ENCODE measurements around the gene ANGEL2.
"Not testable (repeated sequence)": the region's sequence is repeated elsewhere in the genome, so short reads cannot be mapped to it uniquely, and the experiment has no call there.

ANGEL2 gene

GRCh38 chr1:213020016-213020415 lies 4.3 kb upstream of the ANGEL2 start:
- H3K27ac ChIP-seq, result no peak overlapping the region
- no peak for DNase-seq (ENCODE audit: low read depth, low spot score)

GRCh38 chr1:213019450-213019849 lies 3.8 kb upstream of the ANGEL2 start:
- H3K27ac ChIP-seq, result no peak overlapping the region
- DNase-seq (ENCODE audit: low read depth, low spot score), result no peak

- no peak for DNase-seq (ENCODE audit: low read depth, low spot score)
- H3K27ac ChIP-seq, result no peak overlapping the region
These were observed 2.0 kb upstream of the ANGEL2 start for GRCh38 chr1:213017447-213018273.

- DNase-seq (ENCODE audit: low read depth, low spot score), result no peak
- peak overlapping the region; percentile 76 for H3K27ac ChIP-seq
These were observed 1.0 kb downstream of the ANGEL2 start for GRCh38 chr1:213014642-213015041.

DNA sequence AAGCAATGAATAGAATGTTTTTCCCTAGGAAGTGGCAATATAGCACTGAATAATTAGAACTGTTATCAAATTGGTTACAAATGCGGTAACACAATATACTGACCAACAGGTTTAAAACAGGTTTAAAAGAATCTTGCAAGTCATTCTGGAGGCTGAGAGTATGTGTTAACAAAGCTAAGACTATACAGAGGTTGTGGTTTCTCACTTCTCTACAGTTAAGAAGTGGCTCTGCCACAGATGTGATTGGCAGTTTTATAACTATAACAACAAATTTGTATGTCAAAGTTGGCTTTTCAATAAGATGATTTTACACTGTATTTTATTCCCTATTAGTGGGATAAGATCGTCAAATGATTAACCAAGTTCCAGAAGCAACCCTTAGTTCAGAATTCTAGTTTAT lies 7.1 kb downstream of the ANGEL2 start:
- H3K27ac ChIP-seq, result no peak overlapping the region
- no peak for DNase-seq (ENCODE audit: low read depth, low spot score)

DNA sequence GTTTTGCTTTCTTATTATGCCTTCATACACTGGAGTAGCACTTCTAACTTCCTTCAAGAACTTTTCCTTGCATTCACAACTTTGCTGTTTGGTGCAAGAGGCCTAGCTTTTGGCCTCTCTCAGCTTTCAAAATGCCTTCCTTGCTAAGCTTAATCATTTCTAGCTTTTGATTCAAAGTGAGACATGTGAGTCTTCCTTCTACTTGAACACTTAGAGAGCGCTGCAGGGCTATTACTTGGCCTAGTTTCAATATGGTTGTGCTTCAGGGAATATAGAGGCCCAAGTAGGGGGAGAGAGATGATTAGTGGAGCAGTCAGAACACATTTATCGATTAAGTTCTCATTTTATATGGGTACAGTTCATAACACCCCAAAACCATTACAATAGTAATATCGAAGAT lies 12.4 kb downstream of the ANGEL2 start:
- H3K27ac ChIP-seq, result no peak overlapping the region
- DNase-seq (ENCODE audit: low read depth, low spot score), result no peak

- no peak for DNase-seq (ENCODE audit: low read depth, low spot score)
- H3K27ac ChIP-seq, result no peak overlapping the region
These were observed 20.7 kb downstream of the ANGEL2 start for GRCh38 chr1:212994926-212995325.

GRCh38 chr1:212993960-212994359 lies 21.7 kb downstream of the ANGEL2 start:
- H3K27ac ChIP-seq; DNase-seq (ENCODE audit: low read depth, low spot score): not testable (repeated sequence)

DNA sequence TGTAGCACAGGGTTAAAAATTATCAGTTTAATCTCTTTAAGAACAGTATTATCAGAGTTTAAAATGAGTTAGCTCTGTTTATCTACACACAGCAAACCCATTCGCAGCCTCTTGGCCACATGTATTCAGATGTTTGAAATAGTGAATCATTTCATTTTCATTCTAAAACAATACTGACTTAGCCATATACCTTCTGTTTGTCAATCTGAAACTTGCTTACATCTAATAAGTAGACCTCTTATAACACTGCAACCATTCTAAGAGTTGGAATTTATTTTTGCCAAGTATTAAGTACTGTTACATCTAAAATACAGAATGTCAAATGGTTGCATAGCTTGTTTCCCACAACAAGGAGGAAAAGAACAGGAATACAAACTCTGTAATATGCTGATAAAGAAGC lies 25.4 kb downstream of the ANGEL2 start:
- H3K27ac ChIP-seq, result no peak overlapping the region
- no peak for DNase-seq (ENCODE audit: low read depth, low spot score)

DNA sequence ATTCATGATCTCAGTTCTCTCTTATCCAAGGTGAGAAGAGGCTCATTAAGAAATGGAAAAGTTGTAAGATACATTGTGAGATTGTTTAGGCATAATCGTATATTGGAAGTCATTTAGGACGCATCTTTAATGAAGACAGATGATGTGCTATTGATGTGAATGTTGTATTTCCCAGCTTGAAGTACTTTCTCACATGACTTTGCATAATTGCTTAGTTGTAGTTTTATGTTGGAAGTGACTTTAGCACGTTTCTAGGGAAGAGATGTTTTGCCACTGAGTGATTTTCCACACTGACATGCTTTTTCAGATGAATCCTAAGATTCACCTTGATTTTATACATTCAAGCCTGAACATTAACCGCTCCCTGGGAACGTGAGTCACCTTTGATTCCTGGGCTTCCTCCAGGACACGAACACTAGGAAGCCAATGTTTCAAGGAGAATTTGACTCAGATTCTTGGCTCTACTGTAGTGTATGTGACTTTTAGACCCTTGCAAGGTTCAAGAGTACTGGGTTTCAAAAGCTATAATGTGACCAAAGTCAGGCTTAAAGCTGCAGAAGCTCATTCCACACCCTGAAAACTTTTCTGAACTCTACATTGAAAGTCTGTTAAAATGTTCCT lies 27.9 kb downstream of the ANGEL2 start:
- peak; percentile 3 for DNase-seq (ENCODE audit: low read depth, low spot score)
- H3K27ac ChIP-seq, result no peak overlapping the region

DNA sequence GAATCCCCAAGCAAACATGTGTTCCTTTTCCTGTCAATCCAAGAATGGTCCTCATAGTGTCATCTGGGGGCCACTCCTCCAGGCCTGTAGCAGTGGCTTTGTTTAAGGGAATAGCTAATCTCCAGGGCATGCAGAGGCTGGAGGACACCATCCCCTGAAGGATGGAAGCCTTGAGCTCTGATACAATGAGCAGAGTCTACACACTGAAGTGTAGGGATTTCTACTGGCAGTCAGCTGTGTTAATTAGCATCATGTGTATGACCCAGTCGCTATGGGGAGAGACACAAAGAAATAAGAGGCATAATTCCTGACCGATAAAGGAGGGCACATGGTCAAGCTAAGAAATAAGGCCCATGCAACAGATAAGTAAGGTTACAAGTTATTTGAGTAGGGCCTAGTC lies 29.1 kb downstream of the ANGEL2 start:
- DNase-seq (ENCODE audit: low read depth, low spot score), result no peak
- H3K27ac ChIP-seq, result no peak overlapping the region

DNA sequence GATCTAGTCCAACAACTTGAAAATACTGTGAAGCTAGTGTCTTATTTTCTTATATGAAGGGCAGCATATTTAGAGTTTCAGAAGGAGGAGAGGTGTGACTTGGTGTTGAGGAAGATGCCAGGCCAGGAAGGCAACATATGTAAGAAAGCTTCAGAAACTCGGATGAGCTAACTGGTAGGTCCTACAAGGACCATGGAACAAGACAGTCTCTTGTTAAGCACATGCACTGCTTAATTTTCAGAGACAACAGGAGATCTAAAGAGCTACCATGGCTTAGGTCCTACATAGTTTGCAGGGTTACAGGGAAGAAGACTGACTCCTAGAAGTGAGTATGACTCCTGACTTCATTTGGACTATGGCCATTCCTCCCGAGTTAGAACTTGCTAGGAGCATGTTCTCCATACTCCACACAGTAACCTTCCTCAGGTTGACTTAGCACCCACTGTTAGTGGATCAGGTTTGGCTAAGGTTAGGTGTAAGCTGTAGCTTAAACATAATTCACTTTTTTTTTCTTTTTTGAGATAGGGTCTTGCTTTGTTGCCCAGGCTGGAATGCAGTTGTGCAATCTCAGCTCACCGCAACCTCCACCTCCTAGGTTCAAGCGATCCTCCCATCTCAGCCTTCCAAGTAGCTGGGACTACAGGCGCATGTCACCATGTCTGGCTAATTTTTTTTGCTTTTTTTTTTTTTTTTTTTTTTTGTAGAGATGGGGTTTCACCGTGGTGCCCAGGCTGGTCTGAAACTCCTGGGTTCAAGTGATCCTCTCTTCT lies 31.0 kb downstream of the ANGEL2 start:
- no peak overlapping the region for H3K27ac ChIP-seq
- no peak for DNase-seq (ENCODE audit: low read depth, low spot score)

DNA sequence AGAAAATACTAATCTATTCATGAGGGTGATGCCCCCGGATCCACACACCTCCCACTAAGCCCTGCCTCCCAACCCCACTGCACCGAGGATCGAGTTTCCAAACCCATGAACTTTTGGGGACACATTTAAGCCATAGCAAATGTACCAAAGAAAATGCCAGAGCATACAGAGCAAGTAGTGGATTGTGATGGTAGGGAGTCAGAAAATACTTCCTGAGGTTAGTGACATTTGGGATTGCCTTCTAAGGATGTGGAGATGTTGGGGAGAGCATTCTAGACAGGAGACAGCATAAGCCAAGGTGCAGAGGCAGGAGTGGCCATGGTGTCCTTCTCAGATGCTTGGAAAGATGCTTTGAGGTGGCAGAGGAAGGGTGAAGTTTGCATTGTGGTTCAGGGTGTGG lies 32.2 kb downstream of the ANGEL2 start:
- DNase-seq (ENCODE audit: low read depth, low spot score), result no peak
- no peak overlapping the region for H3K27ac ChIP-seq

- no peak overlapping the region for H3K27ac ChIP-seq
- DNase-seq (ENCODE audit: low read depth, low spot score), result no peak
These were observed 33.1 kb downstream of the ANGEL2 start for GRCh38 chr1:212982430-212983152.

DNA sequence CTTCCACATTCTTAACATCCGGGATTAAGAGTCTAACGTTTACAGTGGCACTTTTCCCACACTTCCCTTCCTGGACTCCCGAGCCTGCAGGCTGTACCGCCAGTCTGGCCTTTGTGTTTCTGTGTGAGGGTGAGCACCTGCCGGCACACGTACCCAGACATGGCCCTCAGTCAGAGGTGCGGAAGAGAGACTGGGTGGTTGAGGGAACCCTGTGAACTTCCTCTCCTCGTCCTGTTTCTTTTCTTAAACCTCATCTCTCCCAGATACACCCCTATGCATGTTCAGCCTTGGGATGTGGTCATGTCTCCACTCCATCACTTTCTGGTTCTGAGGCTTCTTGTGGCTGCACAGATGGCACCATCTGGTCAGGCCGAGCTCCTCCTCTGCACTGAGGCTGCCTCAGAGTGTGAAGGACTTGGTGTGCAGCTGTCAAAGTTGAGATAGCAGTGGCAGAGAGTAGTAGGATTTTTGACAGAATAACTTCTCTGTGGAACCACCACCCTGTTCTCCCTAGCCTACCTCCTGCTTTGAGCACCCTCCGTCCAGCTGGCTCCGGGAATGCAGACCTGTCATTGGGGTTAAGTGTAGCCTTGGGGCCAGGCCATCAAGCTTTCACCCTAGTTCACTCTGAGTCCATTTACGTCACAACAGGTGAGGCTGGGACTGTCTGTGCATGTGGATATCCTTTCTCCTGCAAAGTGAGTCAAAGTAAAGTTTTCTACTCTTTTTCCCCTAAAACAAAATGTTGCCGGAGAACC lies 33.9 kb downstream of the ANGEL2 start:
- H3K27ac ChIP-seq, result no peak overlapping the region
- DNase-seq (ENCODE audit: low read depth, low spot score), result no peak

DNA sequence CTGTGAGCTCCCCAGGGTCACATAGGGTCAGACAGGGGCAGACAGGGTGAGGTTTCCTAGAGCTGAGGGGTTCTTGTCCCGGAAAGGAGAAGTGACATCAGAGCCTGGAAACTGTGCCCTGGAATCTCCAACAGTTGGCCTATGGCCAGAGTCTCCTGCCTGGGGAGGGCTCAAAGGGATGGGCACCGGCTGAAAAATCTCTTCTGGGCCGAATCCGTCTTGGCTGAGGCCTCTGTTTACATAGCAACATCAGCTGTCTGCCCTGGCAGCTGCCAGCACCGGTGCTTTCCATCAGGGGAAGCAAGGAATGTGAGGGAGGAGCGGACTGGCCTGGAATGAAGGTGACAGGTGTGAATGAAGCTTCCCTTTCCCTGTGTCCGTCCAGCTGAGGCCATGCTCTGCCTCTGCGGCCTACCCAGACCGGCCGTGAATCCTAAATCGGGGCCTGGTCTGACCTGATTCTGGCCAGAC lies 34.6 kb downstream of the ANGEL2 start:
- H3K27ac ChIP-seq, result no peak overlapping the region
- no peak for DNase-seq (ENCODE audit: low read depth, low spot score)

DNA sequence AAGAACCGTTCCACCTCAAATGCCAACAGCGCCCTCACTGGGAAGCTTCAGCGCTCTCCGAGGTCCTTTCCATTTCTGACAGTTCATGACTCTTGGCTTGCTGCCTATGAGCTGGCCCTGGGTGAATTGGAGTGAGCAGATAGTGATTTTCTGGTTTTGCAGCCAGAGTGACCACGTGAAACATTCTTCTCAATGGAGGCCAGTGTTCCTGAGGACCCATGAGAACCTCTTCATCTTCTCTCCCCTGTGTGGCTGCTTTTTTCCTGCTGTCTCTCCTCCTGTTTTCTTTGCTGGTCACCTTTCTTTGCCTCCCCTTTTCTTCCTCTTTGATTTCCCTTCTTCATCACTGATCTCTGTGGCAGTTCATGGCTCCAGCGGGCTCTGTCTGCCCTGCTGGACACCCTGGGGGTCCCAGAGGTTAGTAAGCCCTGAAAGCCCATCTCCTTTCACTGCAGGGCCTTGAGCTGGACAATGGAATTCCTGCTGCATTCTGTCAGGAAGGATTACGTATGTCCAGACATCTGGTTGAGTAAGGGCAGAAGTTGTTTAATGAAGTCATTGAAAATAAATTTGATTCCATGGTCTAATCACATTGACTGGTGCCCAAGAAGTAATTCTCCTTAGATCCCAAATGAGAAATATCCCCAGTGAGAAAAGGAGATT lies 35.4 kb downstream of the ANGEL2 start:
- DNase-seq (ENCODE audit: low read depth, low spot score), result no peak
- H3K27ac ChIP-seq, result no peak overlapping the region

DNA sequence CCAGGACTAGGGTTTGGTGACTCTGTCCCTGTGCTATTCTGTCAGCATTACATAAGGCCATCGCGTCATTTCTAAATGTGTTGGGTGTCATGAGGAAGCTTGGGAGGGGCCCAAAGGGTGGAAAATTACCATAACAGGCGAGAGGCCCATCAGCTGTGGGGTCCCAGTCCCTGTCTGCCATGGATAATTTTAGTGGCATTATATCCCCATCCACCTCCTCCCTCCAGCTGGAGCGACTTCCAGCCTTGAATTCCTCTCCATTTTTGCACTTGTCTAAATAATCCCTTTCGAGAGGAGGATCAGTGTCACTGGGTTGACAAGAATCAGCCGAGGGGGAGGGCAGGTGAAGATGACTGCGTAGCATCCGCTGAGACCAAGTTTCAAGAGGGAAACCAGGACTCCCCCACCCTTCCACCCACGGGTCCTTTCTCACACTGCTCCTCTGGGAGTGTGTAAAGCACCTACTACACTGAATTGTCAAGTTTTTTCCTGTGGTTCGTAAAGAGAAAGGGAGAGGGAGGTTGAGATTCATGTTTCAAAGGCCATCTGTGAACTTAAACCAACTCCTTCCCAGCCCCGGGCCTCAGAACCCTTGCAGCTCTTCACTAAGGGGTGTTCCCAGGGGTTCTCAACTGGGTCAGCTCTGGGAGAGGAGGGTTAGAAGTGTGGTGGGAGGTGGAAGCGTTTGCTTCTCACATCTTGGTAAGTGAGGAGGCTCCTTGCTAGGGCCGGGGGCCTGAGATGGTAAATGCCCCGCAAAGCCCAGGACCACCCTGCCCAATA lies 36.1 kb downstream of the ANGEL2 start:
- no peak for DNase-seq (ENCODE audit: low read depth, low spot score)
- H3K27ac ChIP-seq, result no peak overlapping the region
